Activated B cell treated with CpG ODN at 0.5 μM for 24 hours (primary cell): ENCODE data around the gene MAN1A2. TPM values are rescaled to one million over a fixed set of nuclear protein-coding genes. Genes with fewer than 3 reads are reported as not detected.

Source experiments
- ATAC-seq: fragments of 200-7000 bp; cut with Tn5 transposase; one replicate; pipeline ENCODE4 v1.10.0; 2021; ENCODE audit warnings: low read depth, mild to moderate bottlenecking, moderate library complexity
- CTCF ChIA-PET: fragments of 350-600 bp; sonication (Branson Sonifier 250); formaldehyde crosslinking; loops from one replicate; lab custom pipeline; 2021; ENCODE audit warnings: antibody characterized with exemption; lab: Charles Lee
- POLR2A ChIA-PET: fragments of 350-600 bp; sonication (Branson Sonifier 250); formaldehyde crosslinking; loops from one replicate; lab custom pipeline; 2021; ENCODE audit warnings: antibody characterized with exemption; lab: Charles Lee
- DNase-seq: peaks from one replicate; pipeline ENCODE4 v3.0.0; 2022
- H3K27ac Mint-ChIP-seq: one replicate; pipeline ENCODE4 v1.8.0; 2020; ENCODE audit warnings: mixed read lengths
- H3K27me3 Mint-ChIP-seq: one replicate; pipeline ENCODE4 v1.8.0; 2021; ENCODE audit warnings: mixed read lengths
- H3K36me3 Mint-ChIP-seq: one replicate; pipeline ENCODE4 v1.8.0; 2021; ENCODE audit warnings: low read depth, mixed read lengths
- H3K4me1 Mint-ChIP-seq: one replicate; pipeline ENCODE4 v1.8.0; 2021; ENCODE audit warnings: mixed read lengths
- H3K4me3 Mint-ChIP-seq: one replicate; pipeline ENCODE4 v1.8.0; 2020; ENCODE audit warnings: mild to moderate bottlenecking, mixed read lengths
- H3K9me3 Mint-ChIP-seq: one replicate; pipeline ENCODE4 v1.8.0; 2020; ENCODE audit warnings: mixed read lengths
- intact Hi-C: fragments of 100-400 bp; cut with micrococcal nuclease; formaldehyde crosslinking; loops from one replicate; pipeline ENCODE4 v1.15.1; 2024
- total RNA-seq: library from RNA; stranded (reverse); gene quantifications from 2 replicates; pipeline ENCODE4 v1.2.3, GENCODE V29; 2022
- TF ChIP-seq, protein P1 (sequence below): fragments of 200-600 bp; IDR thresholded peaks from one replicate; pipeline ENCODE4 v1.8.0; 2022; ENCODE audit warnings: antibody characterized with exemption, mild to moderate bottlenecking

MAN1A2 gene
- total RNA-seq, 1 donor from 2014 or later = 46.0 TPM

DNA sequence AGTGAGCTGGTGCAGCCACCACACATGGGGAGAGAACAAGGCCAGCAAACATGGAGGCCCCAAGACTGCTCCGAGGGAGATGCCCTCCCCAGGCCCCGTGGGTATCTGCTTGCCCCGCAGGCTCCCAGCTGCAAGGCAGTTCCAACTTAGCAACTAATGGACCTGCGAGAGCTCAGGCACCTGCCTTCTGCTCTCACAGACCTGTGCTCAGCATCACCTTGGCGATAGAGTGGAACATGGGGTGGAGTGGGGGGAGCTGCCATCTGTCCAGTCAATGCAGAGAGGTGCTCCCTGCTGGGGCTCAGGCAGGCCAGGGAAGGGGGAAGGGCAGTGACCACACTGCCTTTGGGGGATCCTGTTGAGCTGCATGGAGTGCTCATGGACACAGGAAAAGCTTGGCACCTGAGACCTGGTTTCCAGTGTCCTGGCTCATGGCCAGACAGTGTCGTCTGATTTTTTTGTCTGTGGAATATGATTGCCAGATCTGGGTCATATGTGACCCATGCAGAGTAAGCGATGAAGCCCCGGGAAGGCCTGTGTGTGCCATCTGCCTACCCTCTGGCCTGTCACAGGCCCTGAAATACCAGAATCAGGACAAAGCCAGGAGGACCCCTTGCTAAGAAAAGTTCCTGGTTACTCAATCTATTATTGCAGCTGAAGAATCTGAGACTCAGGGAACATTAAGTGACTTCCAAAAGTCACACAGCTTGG is 198.7 kb downstream of the MAN1A2 start:
- Mint-ChIP-seq H3K27ac (no peak overlapping the region), H3K36me3 (no peaks in the 10 kb centered on the region), H3K4me1 (peaks cover 7% of the 10 kb centered on the region), H3K4me3 (no peak overlapping the region), H3K27me3 (no peaks in the 10 kb centered on the region), H3K9me3 (no peaks in the 10 kb centered on the region)
- no peak for ATAC-seq
- CTCF ChIA-PET = no interaction called here
- POLR2A ChIA-PET = no interaction called here
- intact Hi-C loops = no loop called here
- TF ChIP-seq, protein P1, sequence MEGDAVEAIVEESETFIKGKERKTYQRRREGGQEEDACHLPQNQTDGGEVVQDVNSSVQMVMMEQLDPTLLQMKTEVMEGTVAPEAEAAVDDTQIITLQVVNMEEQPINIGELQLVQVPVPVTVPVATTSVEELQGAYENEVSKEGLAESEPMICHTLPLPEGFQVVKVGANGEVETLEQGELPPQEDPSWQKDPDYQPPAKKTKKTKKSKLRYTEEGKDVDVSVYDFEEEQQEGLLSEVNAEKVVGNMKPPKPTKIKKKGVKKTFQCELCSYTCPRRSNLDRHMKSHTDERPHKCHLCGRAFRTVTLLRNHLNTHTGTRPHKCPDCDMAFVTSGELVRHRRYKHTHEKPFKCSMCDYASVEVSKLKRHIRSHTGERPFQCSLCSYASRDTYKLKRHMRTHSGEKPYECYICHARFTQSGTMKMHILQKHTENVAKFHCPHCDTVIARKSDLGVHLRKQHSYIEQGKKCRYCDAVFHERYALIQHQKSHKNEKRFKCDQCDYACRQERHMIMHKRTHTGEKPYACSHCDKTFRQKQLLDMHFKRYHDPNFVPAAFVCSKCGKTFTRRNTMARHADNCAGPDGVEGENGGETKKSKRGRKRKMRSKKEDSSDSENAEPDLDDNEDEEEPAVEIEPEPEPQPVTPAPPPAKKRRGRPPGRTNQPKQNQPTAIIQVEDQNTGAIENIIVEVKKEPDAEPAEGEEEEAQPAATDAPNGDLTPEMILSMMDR = no peak
- no peak for DNase-seq

DNA sequence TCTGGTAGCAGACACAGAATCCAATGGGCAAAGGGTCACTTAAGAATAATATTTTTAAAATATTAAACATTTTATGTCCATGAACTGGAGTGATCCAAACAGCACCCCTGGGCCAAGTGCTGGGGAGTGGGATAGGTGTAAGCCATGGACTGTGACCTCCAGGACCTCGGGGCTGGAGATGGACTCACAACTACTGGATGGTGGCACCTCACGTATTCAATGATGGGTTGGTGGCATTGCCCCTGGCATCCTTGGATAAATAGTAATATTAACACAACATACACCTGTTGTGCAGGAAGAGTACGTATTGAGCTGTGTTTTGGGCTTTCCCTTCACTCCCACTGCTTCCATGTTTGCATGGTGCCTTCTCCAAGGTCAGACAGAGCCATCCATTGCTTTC is 199.3 kb downstream of the MAN1A2 start:
- no peaks in the 10 kb centered on the region for H3K9me3 Mint-ChIP-seq
- no peaks in the 10 kb centered on the region for H3K27me3 Mint-ChIP-seq
- no peak overlapping the region for H3K4me3 Mint-ChIP-seq
- ATAC-seq (no peak), DNase-seq (no peak)
- ChIA-PET CTCF (no interaction called here), POLR2A (no interaction called here)
- peaks cover 8% of the 10 kb centered on the region for H3K4me1 Mint-ChIP-seq
- TF ChIP-seq, protein P1 = no peak
- intact Hi-C loops = no loop called here
- no peak overlapping the region for H3K27ac Mint-ChIP-seq
- H3K36me3 Mint-ChIP-seq = no peaks in the 10 kb centered on the region

DNA sequence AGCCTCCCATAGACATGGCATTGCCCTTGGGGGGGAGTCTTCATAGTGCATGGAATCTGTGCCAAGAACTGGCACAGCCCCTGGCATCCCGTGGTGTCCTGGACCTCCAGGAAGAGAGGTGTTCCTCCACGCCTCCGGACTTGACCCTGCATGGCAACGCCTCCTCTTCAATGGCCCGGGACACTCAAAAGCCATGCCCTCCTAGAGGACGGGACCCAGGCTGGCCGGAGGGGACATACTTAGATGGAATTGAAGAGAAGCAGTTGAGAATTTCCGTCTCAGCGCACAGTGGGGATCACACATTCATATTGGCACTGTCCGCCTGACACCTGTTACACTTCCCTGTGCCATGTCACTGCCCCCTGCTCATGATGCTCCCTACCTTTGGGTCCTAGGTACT is 200.2 kb downstream of the MAN1A2 start:
- intact Hi-C loops = no loop called here
- H3K36me3 Mint-ChIP-seq = no peaks in the 10 kb centered on the region
- TF ChIP-seq, protein P1 = no peak
- H3K27me3 Mint-ChIP-seq = no peaks in the 10 kb centered on the region
- ChIA-PET CTCF (no interaction called here), POLR2A (no interaction called here)
- H3K9me3 Mint-ChIP-seq = no peaks in the 10 kb centered on the region
- no peak overlapping the region for H3K27ac Mint-ChIP-seq
- DNase-seq = no peak
- H3K4me3 Mint-ChIP-seq = no peak overlapping the region
- peaks cover 12% of the 10 kb centered on the region for H3K4me1 Mint-ChIP-seq
- ATAC-seq = no peak

DNA sequence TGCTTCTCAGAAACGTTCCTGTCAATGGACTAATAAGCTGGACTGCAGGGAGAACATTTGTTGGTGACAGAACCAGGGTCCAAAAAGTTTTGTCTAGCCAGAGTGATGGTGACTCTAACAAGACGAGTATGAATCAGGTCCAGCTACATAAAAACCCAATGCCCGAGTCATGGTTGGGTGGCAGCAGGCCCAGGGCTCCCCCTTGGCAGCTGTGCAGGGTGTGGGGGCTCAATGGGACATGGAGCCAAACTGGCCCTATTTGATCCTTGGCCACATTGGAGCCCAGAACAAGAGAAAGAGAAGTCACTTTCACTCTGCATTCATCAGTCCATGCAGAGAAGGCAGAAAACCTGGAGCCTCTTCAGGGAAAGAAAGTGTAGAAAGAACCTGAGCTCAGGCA is 200.7 kb downstream of the MAN1A2 start:
- DNase-seq (no peak), ATAC-seq (no peak)
- TF ChIP-seq, protein P1 = no peak
- no peak overlapping the region for H3K4me3 Mint-ChIP-seq
- no peaks in the 10 kb centered on the region for H3K27me3 Mint-ChIP-seq
- ChIA-PET CTCF (interaction anchor here (0.9 to 1.1 kb wide), 4 partner anchors 21 to 191 kb away, joined by 3 to 5 read pairs (median 4); no protein-coding TSS in a partner anchor), POLR2A (no interaction called here)
- no peaks in the 10 kb centered on the region for H3K36me3 Mint-ChIP-seq
- no peak overlapping the region for H3K27ac Mint-ChIP-seq
- H3K9me3 Mint-ChIP-seq = no peaks in the 10 kb centered on the region
- intact Hi-C loops = no loop called here
- H3K4me1 Mint-ChIP-seq = peaks cover 17% of the 10 kb centered on the region

DNA sequence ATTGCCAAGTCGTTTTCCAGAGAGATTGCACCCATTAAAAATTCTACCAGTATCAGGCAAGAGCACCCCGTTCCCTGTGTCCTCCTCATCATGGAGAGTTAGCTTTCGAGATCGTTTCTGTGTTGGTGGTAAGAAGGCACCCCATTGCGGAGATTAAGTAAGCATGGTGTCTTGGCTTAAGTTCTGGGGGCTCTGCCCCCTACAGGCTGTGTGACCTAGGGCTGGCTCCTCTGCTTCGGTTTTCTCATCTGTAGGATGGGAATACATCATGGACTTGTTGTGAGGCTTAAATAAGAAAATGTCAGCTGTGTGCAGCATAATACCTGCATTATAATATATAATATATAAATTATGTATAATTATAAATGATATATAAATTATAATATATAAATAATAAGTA is 201.8 kb downstream of the MAN1A2 start:
- Mint-ChIP-seq H3K4me3 (no peak overlapping the region), H3K4me1 (peaks cover 25% of the 10 kb centered on the region), H3K9me3 (no peaks in the 10 kb centered on the region), H3K27me3 (no peaks in the 10 kb centered on the region), H3K27ac (no peak overlapping the region), H3K36me3 (no peaks in the 10 kb centered on the region)
- TF ChIP-seq, protein P1 = no peak
- no peak for ATAC-seq
- ChIA-PET POLR2A (no interaction called here), CTCF (interaction anchor here (0.9 to 1.1 kb wide), 4 partner anchors 22 to 190 kb away, joined by 3 to 5 read pairs (median 4); no protein-coding TSS in a partner anchor)
- DNase-seq = no peak
- intact Hi-C loops = no loop called here
